HEK293T (cell line): ENCODE results near the gene STOML3.

Experiments
- ARNT ChIP-seq: fragments of 450-650 bp; IDR thresholded peaks from 2 replicates; pipeline ENCODE4 v1.6.1; 2017; ENCODE audit warnings: mild to moderate bottlenecking
- BHLHE40 ChIP-seq: fragments of 450-650 bp; IDR thresholded peaks from 2 replicates; pipeline ENCODE4 v1.6.1; 2016; ENCODE audit warnings: mild to moderate bottlenecking, moderate library complexity, borderline replicate concordance
- CTBP1 ChIP-seq: fragments of 450-650 bp; IDR thresholded peaks from 2 replicates; pipeline ENCODE4 v1.6.1; 2016; ENCODE audit warnings: borderline replicate concordance
- FOXA1 ChIP-seq: fragments of 450-650 bp; IDR thresholded peaks from 2 replicates; pipeline ENCODE4 v1.6.1; 2016; ENCODE audit warnings: mild to moderate bottlenecking
- FOXK2 ChIP-seq: fragments of 450-650 bp; IDR thresholded peaks from 2 replicates; pipeline ENCODE4 v1.6.1; 2016; ENCODE audit warnings: mild to moderate bottlenecking
- FOXM1 ChIP-seq: fragments of 450-650 bp; IDR thresholded peaks from 2 replicates; pipeline ENCODE4 v1.6.1; 2017; ENCODE audit warnings: mild to moderate bottlenecking, borderline replicate concordance
- HDGF ChIP-seq: fragments of 450-650 bp; IDR thresholded peaks from 2 replicates; pipeline ENCODE4 v1.6.1; 2017; ENCODE audit warnings: antibody characterized with exemption, borderline replicate concordance
- L3MBTL2 ChIP-seq: fragments of 450-650 bp; conservative IDR thresholded peaks from 2 replicates; pipeline ENCODE4 v1.6.1; 2016; ENCODE audit warnings: mild to moderate bottlenecking
- LEF1 ChIP-seq: fragments of 450-650 bp; IDR thresholded peaks from 2 replicates; pipeline ENCODE4 v1.6.1; 2017; ENCODE audit warnings: mild to moderate bottlenecking, borderline replicate concordance
- SP1 ChIP-seq: fragments of 450-650 bp; IDR thresholded peaks from 2 replicates; pipeline ENCODE4 v1.6.1; 2017
- SUZ12 ChIP-seq: fragments of 450-650 bp; IDR thresholded peaks from 2 replicates; pipeline ENCODE4 v1.6.1; 2016; ENCODE audit warnings: mild to moderate bottlenecking
- TARDBP ChIP-seq: fragments of 450-650 bp; IDR thresholded peaks from 2 replicates; pipeline ENCODE4 v1.6.1; 2016
- ZNF384 ChIP-seq: fragments of 450-650 bp; IDR thresholded peaks from 2 replicates; pipeline ENCODE4 v1.6.1; 2016

DNA sequence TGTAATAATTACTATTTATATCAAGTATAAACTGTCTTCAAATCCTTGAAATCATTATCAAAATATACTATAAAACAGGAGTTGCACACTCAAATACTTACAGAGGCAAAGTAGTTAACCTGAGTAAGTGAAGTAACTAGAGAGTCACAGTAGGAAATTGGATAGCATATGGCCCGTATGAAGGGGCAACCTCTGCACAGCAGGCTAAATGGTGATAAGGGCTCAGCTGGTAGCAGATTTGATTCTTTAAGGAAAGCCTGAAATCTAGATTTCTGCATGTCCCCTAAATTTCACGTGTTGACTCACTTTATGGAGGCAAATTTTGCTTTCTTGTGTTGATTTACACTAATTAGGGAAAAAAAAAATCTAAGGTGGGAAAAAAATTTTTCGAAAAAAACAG is 46.4 kb downstream of the STOML3 start:
- TF ChIP-seq LEF1, result no peak
- TF ChIP-seq HDGF, result no peak
- no peak for TF ChIP-seq FOXM1
- TF ChIP-seq TARDBP, result no peak
- no peak for TF ChIP-seq FOXK2
- TF ChIP-seq FOXA1, result no peak
- TF ChIP-seq SP1, result no peak
- TF ChIP-seq L3MBTL2, result no peak
- TF ChIP-seq BHLHE40, result no peak
- no peak for TF ChIP-seq SUZ12
- TF ChIP-seq CTBP1, result no peak
- TF ChIP-seq ARNT, result no peak
- TF ChIP-seq ZNF384, result no peak
